Lower leg skin (tissue), 3 donors: ENCODE measurements around the gene KCNK3.

Experiments
- CTCF ChIP-seq, 3 donors: fragments of 450-650 bp; IDR thresholded peaks; one replicate each; pipeline ENCODE4 v1.5.1; 2016; ENCODE audit warnings: antibody characterized with exemption in 3 of 3, mild to moderate bottlenecking in 3 of 3, moderate library complexity in 2 of 3
- POLR2A ChIP-seq, 2 donors: fragments of 450-650 bp; IDR thresholded peaks; one replicate each; pipeline ENCODE4 v1.6.1; 2016 to 2017; ENCODE audit warnings: antibody characterized with exemption in 2 of 2, mild to moderate bottlenecking in 1 of 2, moderate library complexity in 1 of 2

GRCh38 chr2:26706616-26707473 is 14.3 kb downstream of the KCNK3 start:
- TF ChIP-seq CTCF (IDR thresholded peaks at IDR 0.05) (no peak), POLR2A (IDR thresholded peaks at IDR 0.05) (no peak)
